ENCODE measurements around the gene CRAT. TPM values are rescaled to one million over a fixed set of nuclear protein-coding genes. Genes with fewer than 3 reads are reported as not detected.
A peak's percentile ranks its signal among the peaks of the same experiment; 100 is the strongest.

The CRAT gene
- total RNA-seq, 1 experiment from 2014 or later: 20.3 TPM

GRCh38 chr9:129142138-129142935 is 31.7 kb upstream of the CRAT start:
- Histone ChIP-seq H3K27me3 (replicated peaks) (no peaks in the 10 kb centered on the region), H3K4me1 (replicated peaks) (peaks cover 80% of the 10 kb centered on the region), H3K27ac (no peak overlapping the region), H3K4me3 (no peak overlapping the region), H3K9me3 (replicated peaks) (no peaks in the 10 kb centered on the region), H3K36me3 (peaks cover 47% of the 10 kb centered on the region)
- DNase-seq (ENCODE audit: low read depth in 1 of 2, low spot score in 2 of 2): no peak

- Histone ChIP-seq H3K27ac (peak overlapping the region; percentile 99), H3K9me3 (replicated peaks) (no peaks in the 10 kb centered on the region), H3K27me3 (replicated peaks) (no peaks in the 10 kb centered on the region), H3K4me1 (replicated peaks) (peaks cover 72% of the 10 kb centered on the region), H3K4me3 (no peak overlapping the region), H3K36me3 (peaks cover 51% of the 10 kb centered on the region)
- DNase-seq (ENCODE audit: low read depth in 1 of 2, low spot score in 2 of 2): peak; percentile 71 to 73
Observed at GRCh38 chr9:129141066-129142041, 30.8 kb upstream of the CRAT start.

- Histone ChIP-seq H3K27me3 (replicated peaks) (no peaks in the 10 kb centered on the region), H3K27ac (peak overlapping the region; percentile 99)
- no peak for DNase-seq (ENCODE audit: low read depth in 1 of 2, low spot score in 2 of 2)
Observed at GRCh38 chr9:129140397-129141065, 29.9 kb upstream of the CRAT start.

GRCh38 chr9:129139993-129140396 is 29.4 kb upstream of the CRAT start:
- H3K36me3 ChIP-seq: peaks cover 55% of the 10 kb centered on the region
- peaks cover 59% of the 10 kb centered on the region for H3K4me1 ChIP-seq (replicated peaks)
- peak; percentile 97 to 98 for DNase-seq (ENCODE audit: low read depth in 1 of 2, low spot score in 2 of 2)
- H3K4me3 ChIP-seq: peak overlapping the region; percentile 29
- peak overlapping the region; percentile 99 for H3K27ac ChIP-seq
- H3K9me3 ChIP-seq (replicated peaks): no peaks in the 10 kb centered on the region
- H3K27me3 ChIP-seq (replicated peaks): no peaks in the 10 kb centered on the region

More at GRCh38 chr9:129140397-129141065, 29.9 kb upstream of the CRAT start:
- H3K36me3 ChIP-seq: peaks cover 54% of the 10 kb centered on the region
- H3K4me1 ChIP-seq (replicated peaks): peaks cover 64% of the 10 kb centered on the region
- H3K9me3 ChIP-seq (replicated peaks): no peaks in the 10 kb centered on the region
- peak overlapping the region; percentile 29 for H3K4me3 ChIP-seq

GRCh38 chr9:129139233-129139992 is 28.8 kb upstream of the CRAT start:
- no peaks in the 10 kb centered on the region for H3K9me3 ChIP-seq (replicated peaks)
- peaks cover 58% of the 10 kb centered on the region for H3K36me3 ChIP-seq
- DNase-seq (ENCODE audit: low read depth in 1 of 2, low spot score in 2 of 2): peak; percentile 73 to 82
- H3K27ac ChIP-seq: peak overlapping the region; percentile 44
- peaks cover 56% of the 10 kb centered on the region for H3K4me1 ChIP-seq (replicated peaks)
- no peaks in the 10 kb centered on the region for H3K27me3 ChIP-seq (replicated peaks)
- peak overlapping the region; percentile 10 for H3K4me3 ChIP-seq

GRCh38 chr9:129138476-129139232 is 28.1 kb upstream of the CRAT start:
- H3K27ac ChIP-seq: peak overlapping the region; percentile 9; the same call in 1 of the 2 replicates
- no peaks in the 10 kb centered on the region for H3K9me3 ChIP-seq (replicated peaks)
- H3K4me3 ChIP-seq: no peak overlapping the region
- DNase-seq (ENCODE audit: low read depth in 1 of 2, low spot score in 2 of 2): no peak
- H3K4me1 ChIP-seq (replicated peaks): peaks cover 52% of the 10 kb centered on the region
- no peaks in the 10 kb centered on the region for H3K27me3 ChIP-seq (replicated peaks)
- H3K36me3 ChIP-seq: peaks cover 54% of the 10 kb centered on the region

- Histone ChIP-seq H3K27ac (no peak overlapping the region), H3K27me3 (replicated peaks) (no peaks in the 10 kb centered on the region), H3K4me1 (replicated peaks) (peaks cover 47% of the 10 kb centered on the region), H3K4me3 (no peak overlapping the region), H3K9me3 (replicated peaks) (no peaks in the 10 kb centered on the region), H3K36me3 (peaks cover 54% of the 10 kb centered on the region)
- no peak for DNase-seq (ENCODE audit: low read depth in 1 of 2, low spot score in 2 of 2)
Observed at GRCh38 chr9:129138144-129138462, 27.5 kb upstream of the CRAT start.

GRCh38 chr9:129137292-129138143 is 26.9 kb upstream of the CRAT start:
- DNase-seq (ENCODE audit: low read depth in 1 of 2, low spot score in 2 of 2): no peak
- H3K27me3 ChIP-seq (replicated peaks): no peaks in the 10 kb centered on the region
- peaks cover 41% of the 10 kb centered on the region for H3K4me1 ChIP-seq (replicated peaks)
- H3K4me3 ChIP-seq: no peak overlapping the region
- peaks cover 50% of the 10 kb centered on the region for H3K36me3 ChIP-seq
- no peak overlapping the region for H3K27ac ChIP-seq
- H3K9me3 ChIP-seq (replicated peaks): no peaks in the 10 kb centered on the region

GRCh38 chr9:129136446-129137035 is 25.9 kb upstream of the CRAT start:
- peaks cover 52% of the 10 kb centered on the region for H3K36me3 ChIP-seq
- no peaks in the 10 kb centered on the region for H3K27me3 ChIP-seq (replicated peaks)
- peaks cover 35% of the 10 kb centered on the region for H3K4me1 ChIP-seq (replicated peaks)
- no peak overlapping the region for H3K27ac ChIP-seq
- no peak overlapping the region for H3K4me3 ChIP-seq
- H3K9me3 ChIP-seq (replicated peaks): no peaks in the 10 kb centered on the region
- no peak for DNase-seq (ENCODE audit: low read depth in 1 of 2, low spot score in 2 of 2)

GRCh38 chr9:129135476-129135875 is 24.9 kb upstream of the CRAT start:
- Histone ChIP-seq H3K4me3 (no peak overlapping the region), H3K9me3 (replicated peaks) (no peaks in the 10 kb centered on the region), H3K27ac (no peak overlapping the region), H3K4me1 (replicated peaks) (peaks cover 26% of the 10 kb centered on the region), H3K36me3 (peaks cover 63% of the 10 kb centered on the region), H3K27me3 (replicated peaks) (no peaks in the 10 kb centered on the region)
- DNase-seq (ENCODE audit: low read depth in 1 of 2, low spot score in 2 of 2): no peak

- Histone ChIP-seq H3K27me3 (replicated peaks) (no peaks in the 10 kb centered on the region), H3K4me1 (replicated peaks) (peaks cover 5% of the 10 kb centered on the region), H3K4me3 (no peak overlapping the region), H3K36me3 (peaks cover 59% of the 10 kb centered on the region), H3K27ac (no peak overlapping the region), H3K9me3 (replicated peaks) (no peaks in the 10 kb centered on the region)
- DNase-seq (ENCODE audit: low read depth in 1 of 2, low spot score in 2 of 2): no peak
Observed at GRCh38 chr9:129133082-129133481, 22.5 kb upstream of the CRAT start.
